Heart left ventricle (tissue), 16 donors: ENCODE data around the gene IGDCC3. TPM values are rescaled to one million over a fixed set of nuclear protein-coding genes. Genes with fewer than 3 reads are reported as not detected.

Experiments used
- ATAC-seq, 4 donors: fragments of 200-7000 bp; cut with Tn5 transposase; one replicate each; pipeline ENCODE4 v1.9.1; 2020 to 2022; ENCODE audit warnings: moderate library complexity in 4 of 4, mild to moderate bottlenecking in 3 of 4, moderate number of reproducible peaks in 1 of 4
- DNase-seq, 5 donors: peaks; one replicate each; pipeline ENCODE4 v3.0.0-alpha.2; 2020
- H3K27ac ChIP-seq, 12 donors: fragments of 200-600 bp; sonication (generic) in 4 of 12; one replicate each; pipeline versions ENCODE4 v1.5.0 to v1.8.0; 2016 to 2022; ENCODE audit warnings: mild to moderate bottlenecking in 2 of 12
- H3K27me3 ChIP-seq, 9 donors: fragments of 200-600 bp; sonication (generic) in 2 of 9; one replicate each; pipeline versions ENCODE4 v1.5.1 to v1.8.0; 2016 to 2022; ENCODE audit warnings: mild to moderate bottlenecking in 3 of 9
- H3K36me3 ChIP-seq, 9 donors: fragments of 200-600 bp; sonication (generic) in 2 of 9; one replicate each; pipeline versions ENCODE4 v1.5.0 to v1.8.0; 2018 to 2022; ENCODE audit warnings: mild to moderate bottlenecking in 2 of 9
- H3K4me1 ChIP-seq, 12 donors: fragments of 200-600 bp; sonication (generic) in 4 of 12; one replicate each; pipeline versions ENCODE4 v1.5.0 to v1.8.0; 2016 to 2022; ENCODE audit warnings: mild to moderate bottlenecking in 3 of 12
- H3K4me3 ChIP-seq, 12 donors: fragments of 200-600 bp; sonication (generic) in 4 of 12; one replicate each; pipeline versions ENCODE4 v1.5.0 to v1.8.0; 2017 to 2022; ENCODE audit warnings: mild to moderate bottlenecking in 9 of 12, moderate library complexity in 4 of 12
- H3K9me3 ChIP-seq, 12 donors: fragments of 200-600 bp; sonication (generic) in 4 of 12; one replicate each; pipeline versions ENCODE4 v1.5.0 to v1.8.0; 2016 to 2022; ENCODE audit warnings: mild to moderate bottlenecking in 1 of 12
- POLR2A ChIP-seq, 2 donors: fragments of 450-650 bp; IDR thresholded peaks; one replicate each; pipeline ENCODE4 v1.6.1; 2017; ENCODE audit warnings: antibody characterized with exemption in 2 of 2, mild to moderate bottlenecking in 2 of 2, moderate library complexity in 2 of 2
- WGBS, 4 donors: extraction: QIAGEN DNeasy Blood & Tissue Kit in 2 of 4; methylation state at CpG; one replicate each; pipeline versions ENCODE4 v1.1.5 to v1.1.7; 2013 to 2018; 5-methylcytosine and 5-hydroxymethylcytosine counted together
- intact Hi-C, 10 donors: fragments of 100-400 bp; cut with DNase I; formaldehyde crosslinking; loops; one replicate each; pipeline versions ENCODE4 v1.11.1 to v1.14.2; 2022
- polyA plus RNA-seq, 2 donors: library from polyadenylated mRNA; stranded (reverse); fragments of 200-250 nt; gene quantifications; one replicate each; pipeline ENCODE4 v1.2.3, GENCODE V29; 2013
- total RNA-seq, 9 donors: library from RNA; depleted of rRNA in 2 of 9; stranded (reverse); fragments of >200 nt in 2 of 9; fragmentation: NEBNext Ultra II Directional in 3 of 9; extraction: Animal tissue kit (Norgen Biotek cat#: 25700) in 3 of 9; gene quantifications; one replicate each; pipeline versions ENCODE4 v1.1.0 to v1.2.4, GENCODE V29; 2016 to 2023
- TF ChIP-seq, protein P1 (sequence below), 12 donors: fragments of 200-600 bp; sonication (generic) in 4 of 12; IDR thresholded peaks; one replicate each; pipeline versions ENCODE4 v1.5.0 to v1.8.0; 2018 to 2022; ENCODE audit warnings: antibody characterized with exemption in 12 of 12, mild to moderate bottlenecking in 5 of 12
- donor health status: ischemic (EF 13 %, LVEDD 7.1; RV severe dilation, severe dysfunction).
- donor health status: healthy with polysubstance abuse.
- donor health status: DM: no; HTN: yes; CAD: no.
- donor health status: DM: no; HTN: no; CAD: no.
- donor health status: ischemic (EF 25% LVEDD 6.9; RV normal size, moderate dysfunction).
- donor health status: ischemic (EF 25% LVEDD 5.7; RV mildly dilated, moderate dysfunction).
- donor health status: healthy.
- donor health status: DM: yes; HTN: yes; CAD: no.
- donor health status: ischemic (EF 35%, LVEDD 5.7; RV mildly dilated, moderate dysfunction).
- donor health status: nonischemic (EF 11% LVEDD 7.7; RV severe dilation, severe dysfunction).
- donor health status: DM: yes; HTN: yes; CAD: no.
- donor health status: PGD.
- donor health status: ischemic (EF 29% LVEDD 5.4; RV normal size, mild dysfunction).
- donor health status: nonischemic (EF 23%, LVEDD 6.1; RV moderate dilation, normal function).

Gene IGDCC3
- total and polyA plus RNA-seq, 11 donors = 0.07 to 0.33 (median 0.16) TPM; not detected in 7

DNA sequence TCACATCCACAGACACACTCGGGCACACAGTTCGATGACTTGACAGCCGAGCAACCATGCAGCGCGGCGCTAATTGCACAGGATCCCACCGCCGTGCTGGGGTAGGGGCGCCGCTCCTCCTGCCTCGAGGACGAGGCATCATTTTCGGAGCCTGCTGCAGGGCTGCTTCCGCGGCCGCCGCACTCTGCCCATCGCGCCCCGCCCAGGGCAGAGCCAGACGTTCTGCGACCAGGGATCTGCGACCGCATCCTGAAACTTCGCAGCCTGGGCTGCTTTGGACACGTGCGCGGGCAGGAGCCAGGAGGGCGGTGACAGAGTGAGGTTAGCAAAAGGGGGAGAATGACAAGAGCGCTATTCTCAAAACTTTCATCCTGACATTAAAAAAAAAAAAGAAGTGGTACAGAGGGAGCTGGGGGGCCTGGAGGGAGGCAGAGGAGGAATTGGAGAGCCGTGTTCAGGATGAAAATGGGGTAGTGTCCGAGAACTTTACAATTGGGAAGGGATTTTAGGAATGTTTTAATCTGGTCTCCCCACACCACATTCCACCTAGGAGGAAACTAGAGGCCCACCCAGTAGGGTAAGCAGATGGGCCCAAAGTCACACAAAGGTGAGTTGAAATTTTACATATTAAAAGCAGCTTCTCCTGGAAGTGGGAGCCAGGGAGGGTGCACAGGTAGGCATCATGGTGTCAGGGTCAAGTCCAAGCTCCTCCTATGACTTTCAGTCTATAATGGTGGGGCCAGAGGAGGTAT lies 15.9 kb downstream of the IGDCC3 start:
- 76 to 83% (median 78%) methylated on average over 24 to 32 of the region's 32 CpGs for WGBS, 4 donors
- no peak for TF ChIP-seq POLR2A (IDR thresholded peaks at IDR 0.05)
- Histone ChIP-seq H3K4me1 (no peaks in the 10 kb centered on the region), H3K27ac (no peak overlapping the region), H3K27me3 (peaks cover 0 to 34% (median 6%) of the 10 kb centered on the region in 9 donors), H3K36me3 (no peaks in the 10 kb centered on the region), H3K9me3 (no peaks in the 10 kb centered on the region), H3K4me3 (no peak overlapping the region)
- intact Hi-C loops = no loop called here
- DNase-seq (no peak), ATAC-seq (no peak)

DNA sequence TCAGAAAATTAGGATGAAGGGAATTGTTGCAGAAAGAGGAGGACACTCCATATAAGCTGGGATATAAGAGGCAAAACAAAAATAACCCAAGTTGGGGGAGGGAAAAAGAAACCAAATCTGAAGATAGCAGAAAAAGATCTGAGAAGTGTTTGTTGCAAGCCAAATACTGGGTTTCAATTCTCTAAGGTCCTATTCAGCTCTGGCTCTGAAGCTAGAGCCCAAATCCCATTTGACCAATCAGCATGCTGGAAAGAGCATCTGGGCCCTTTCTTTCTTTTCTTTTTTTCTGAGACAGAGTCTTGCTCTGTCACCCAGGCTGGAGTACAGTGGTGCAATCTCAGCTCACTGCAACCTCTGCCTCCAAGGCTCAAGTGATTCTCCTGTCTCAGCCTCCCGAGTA lies 17.3 kb downstream of the IGDCC3 start:
- H3K36me3 ChIP-seq = no peaks in the 10 kb centered on the region
- H3K27me3 ChIP-seq = peaks cover 0 to 48% (median 13%) of the 10 kb centered on the region in 9 donors
- ATAC-seq (no peak), DNase-seq (no peak)
- H3K4me3 ChIP-seq = no peak overlapping the region
- H3K27ac ChIP-seq = no peak overlapping the region
- TF ChIP-seq POLR2A (IDR thresholded peaks at IDR 0.05) = no peak
- TF ChIP-seq, protein P1, sequence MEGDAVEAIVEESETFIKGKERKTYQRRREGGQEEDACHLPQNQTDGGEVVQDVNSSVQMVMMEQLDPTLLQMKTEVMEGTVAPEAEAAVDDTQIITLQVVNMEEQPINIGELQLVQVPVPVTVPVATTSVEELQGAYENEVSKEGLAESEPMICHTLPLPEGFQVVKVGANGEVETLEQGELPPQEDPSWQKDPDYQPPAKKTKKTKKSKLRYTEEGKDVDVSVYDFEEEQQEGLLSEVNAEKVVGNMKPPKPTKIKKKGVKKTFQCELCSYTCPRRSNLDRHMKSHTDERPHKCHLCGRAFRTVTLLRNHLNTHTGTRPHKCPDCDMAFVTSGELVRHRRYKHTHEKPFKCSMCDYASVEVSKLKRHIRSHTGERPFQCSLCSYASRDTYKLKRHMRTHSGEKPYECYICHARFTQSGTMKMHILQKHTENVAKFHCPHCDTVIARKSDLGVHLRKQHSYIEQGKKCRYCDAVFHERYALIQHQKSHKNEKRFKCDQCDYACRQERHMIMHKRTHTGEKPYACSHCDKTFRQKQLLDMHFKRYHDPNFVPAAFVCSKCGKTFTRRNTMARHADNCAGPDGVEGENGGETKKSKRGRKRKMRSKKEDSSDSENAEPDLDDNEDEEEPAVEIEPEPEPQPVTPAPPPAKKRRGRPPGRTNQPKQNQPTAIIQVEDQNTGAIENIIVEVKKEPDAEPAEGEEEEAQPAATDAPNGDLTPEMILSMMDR (IDR thresholded peaks at IDR 0.05) = no peak
- intact Hi-C loops = no loop called here
- peaks cover 0 to 7% (median 6%) of the 10 kb centered on the region in 12 donors for H3K4me1 ChIP-seq
- H3K9me3 ChIP-seq = no peaks in the 10 kb centered on the region
- 85 to 98% (median 91%) methylated on average over 1 of the region's 1 CpG for WGBS, 4 donors

DNA sequence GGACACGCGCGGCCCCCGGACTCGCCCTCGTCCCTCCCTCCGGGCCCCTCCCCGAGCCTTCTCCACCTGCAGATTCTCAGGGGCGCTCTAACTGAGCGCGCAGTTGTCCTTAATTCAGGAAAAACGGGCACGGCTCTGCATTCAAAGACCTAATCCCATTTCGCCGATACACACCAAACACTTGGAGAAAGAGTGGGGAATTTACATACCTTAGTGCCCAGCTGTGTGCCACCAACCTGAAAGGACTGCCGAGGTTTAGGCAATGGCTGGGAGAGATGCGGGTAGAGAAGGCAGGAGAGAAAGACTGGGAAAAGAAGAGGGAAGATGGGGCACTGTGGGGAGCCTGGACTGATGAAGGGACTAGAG lies 21.8 kb downstream of the IGDCC3 start:
- ATAC-seq (no peak), DNase-seq (no peak)
- intact Hi-C loops = no loop called here
- H3K36me3 ChIP-seq = no peaks in the 10 kb centered on the region
- H3K9me3 ChIP-seq = peaks cover 0 to 14% (median 2%) of the 10 kb centered on the region in 12 donors
- H3K4me1 ChIP-seq = peaks cover 0 to 7% (median 6%) of the 10 kb centered on the region in 12 donors
- peak overlapping the region; percentile 5 to 56 (median 46) for H3K4me3 ChIP-seq
- TF ChIP-seq POLR2A (IDR thresholded peaks at IDR 0.05) = no peak
- TF ChIP-seq, protein P1 (IDR thresholded peaks at IDR 0.05) = no peak
- no peak overlapping the region for H3K27ac ChIP-seq
- peaks cover 0 to 50% (median 13%) of the 10 kb centered on the region in 9 donors for H3K27me3 ChIP-seq
- 24 to 42% (median 29%) methylated on average over 13 to 17 of the region's 17 CpGs for WGBS, 4 donors

DNA sequence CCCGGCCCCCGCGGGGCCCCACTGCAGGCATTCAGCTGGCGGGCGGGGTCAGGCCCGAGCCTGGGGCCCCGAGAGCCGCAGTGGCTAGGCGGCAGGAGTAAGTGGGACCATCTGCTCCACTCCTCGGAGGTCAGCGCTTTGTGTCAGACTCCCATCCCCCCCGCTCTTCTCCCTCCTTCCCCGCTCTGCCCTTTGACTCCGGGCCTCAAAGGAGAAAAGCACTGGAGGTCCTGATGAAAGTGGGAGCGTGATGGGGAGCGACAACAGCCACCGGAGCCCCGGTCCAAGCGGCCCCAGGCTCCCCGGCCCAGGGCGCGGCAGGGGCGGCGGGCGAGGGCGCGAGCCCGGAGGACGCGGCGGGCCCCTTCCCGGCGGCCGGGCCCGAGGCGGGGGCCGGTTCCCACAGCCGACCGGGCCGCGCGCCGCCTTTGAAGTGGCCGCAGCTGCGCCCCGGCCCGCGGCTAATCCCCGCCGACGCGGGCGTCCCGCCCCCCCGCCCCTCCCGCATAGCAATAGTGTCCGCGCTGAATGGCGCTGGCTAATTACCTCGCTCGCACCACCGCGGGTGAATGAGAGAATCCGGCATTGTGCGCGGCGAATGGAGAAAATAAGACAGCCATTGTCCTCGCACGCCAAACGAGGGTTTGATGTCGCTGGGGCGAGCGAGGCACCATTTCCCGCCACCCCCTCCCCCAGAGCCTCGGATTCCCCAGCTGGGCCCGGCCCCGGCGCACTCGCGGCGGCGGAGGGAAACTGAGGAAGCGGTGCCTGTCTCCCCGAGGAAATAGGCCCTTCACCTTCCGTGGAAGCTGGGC lies 22.4 kb downstream of the IGDCC3 start:
- Histone ChIP-seq H3K27me3 (peaks cover 0 to 45% (median 13%) of the 10 kb centered on the region in 9 donors), H3K4me1 (peaks cover 0 to 7% (median 6%) of the 10 kb centered on the region in 12 donors), H3K36me3 (no peaks in the 10 kb centered on the region), H3K4me3 (peak overlapping the region; percentile 5 to 56 (median 46)), H3K9me3 (peaks cover 0 to 14% (median 2%) of the 10 kb centered on the region in 12 donors), H3K27ac (no peak overlapping the region)
- no peak for DNase-seq
- intact Hi-C loops = no loop called here
- ATAC-seq = peak in 2 of 4 donors; percentile 36 to 52
- WGBS, 4 donors = 2 to 6% (median 4%) methylated on average over 10 to 85 of the region's 85 CpGs
- TF ChIP-seq, protein P1 (IDR thresholded peaks at IDR 0.05) = no peak
- no peak for TF ChIP-seq POLR2A (IDR thresholded peaks at IDR 0.05)
